Immature natural killer cell (primary cell): ENCODE measurements around the gene NSF. TPM values are rescaled to one million over a fixed set of nuclear protein-coding genes. Genes with fewer than 3 reads are reported as not detected.

Experiments used
- DNase-seq, 3 donors: peaks; one replicate each; pipeline ENCODE4 v3.0.0; 2022; ENCODE audit warnings: mixed read lengths in 1 of 3
- H3K27ac Mint-ChIP-seq, 6 donors: one replicate each; pipeline ENCODE4 v1.8.0; 2020; ENCODE audit warnings: mixed read lengths in 6 of 6, mild to moderate bottlenecking in 5 of 6, inconsistent platforms in 4 of 6, moderate library complexity in 3 of 6
- H3K27me3 Mint-ChIP-seq, 3 donors: one replicate each; pipeline ENCODE4 v1.8.0; 2020 to 2021; ENCODE audit warnings: low read depth in 3 of 3, mild to moderate bottlenecking in 3 of 3, mixed read lengths in 3 of 3, moderate library complexity in 3 of 3, inconsistent platforms in 1 of 3
- H3K36me3 Mint-ChIP-seq, 3 donors: one replicate each; pipeline ENCODE4 v1.8.0; 2020; ENCODE audit warnings: mixed read lengths in 3 of 3, inconsistent platforms in 2 of 3, mild to moderate bottlenecking in 2 of 3
- H3K4me1 Mint-ChIP-seq, 2 donors: one replicate each; pipeline ENCODE4 v1.8.0; 2020; ENCODE audit warnings: inconsistent platforms in 2 of 2, mild to moderate bottlenecking in 2 of 2, mixed read lengths in 2 of 2, moderate library complexity in 1 of 2
- H3K4me3 Mint-ChIP-seq, 5 donors: one replicate each; pipeline ENCODE4 v1.8.0; 2020; ENCODE audit warnings: mild to moderate bottlenecking in 5 of 5, mixed read lengths in 5 of 5, inconsistent platforms in 3 of 5, moderate library complexity in 3 of 5
- H3K9me3 Mint-ChIP-seq, 6 donors: one replicate each; pipeline ENCODE4 v1.8.0; 2020; ENCODE audit warnings: mild to moderate bottlenecking in 6 of 6, mixed read lengths in 6 of 6, inconsistent platforms in 4 of 6, moderate library complexity in 3 of 6
- polyA plus RNA-seq, 3 donors: library from polyadenylated mRNA; unstranded; fragments of 300-500 nt; fragmentation: Illumina TruSeq; gene quantifications; one replicate each; pipeline ENCODE4 v1.2.3, GENCODE V29; 2021

The NSF gene
- polyA plus RNA-seq, 3 donors from 2014 or later = 8.3 to 22.0 (median 10.3) TPM

DNA sequence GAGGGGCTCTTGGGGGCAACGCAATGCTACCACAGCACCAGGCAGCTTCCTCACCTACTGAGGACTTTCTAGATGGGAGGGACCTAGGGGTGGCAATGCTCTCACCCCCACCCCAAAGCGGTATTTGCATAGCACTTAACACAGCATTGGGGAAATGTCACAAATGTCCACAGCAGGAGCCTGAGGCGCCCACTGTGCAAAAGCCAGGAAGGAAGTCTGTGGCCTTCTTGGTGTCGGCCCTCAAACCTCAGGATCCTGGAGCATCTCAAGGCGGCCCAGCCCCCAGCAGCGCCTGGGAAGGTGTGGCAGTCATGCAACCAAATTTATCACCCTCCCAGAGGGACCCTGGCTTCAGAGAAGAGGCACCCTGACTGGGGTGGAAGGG, 182.7 kb downstream of the NSF start:
- Mint-ChIP-seq H3K4me1 (peaks cover 26 to 29% of the 10 kb centered on the region in 2 donors), H3K9me3 (no peaks in the 10 kb centered on the region), H3K27ac (no peak overlapping the region), H3K27me3 (peaks cover 2 to 15% (median 12%) of the 10 kb centered on the region in 3 donors), H3K36me3 (no peaks in the 10 kb centered on the region), H3K4me3 (peak overlapping the region; percentile 77 to 84 (median 80))
- DNase-seq = peak; percentile 25 to 32 (median 28)

GRCh38 chr17:46773676-46774075, 183.2 kb downstream of the NSF start:
- DNase-seq = no peak
- H3K27me3 Mint-ChIP-seq = peaks cover 2 to 14% (median 12%) of the 10 kb centered on the region in 3 donors
- no peak overlapping the region for H3K4me3 Mint-ChIP-seq
- H3K9me3 Mint-ChIP-seq = no peaks in the 10 kb centered on the region
- no peak overlapping the region for H3K27ac Mint-ChIP-seq
- peaks cover 26 to 29% of the 10 kb centered on the region in 2 donors for H3K4me1 Mint-ChIP-seq
- H3K36me3 Mint-ChIP-seq = no peaks in the 10 kb centered on the region

DNA sequence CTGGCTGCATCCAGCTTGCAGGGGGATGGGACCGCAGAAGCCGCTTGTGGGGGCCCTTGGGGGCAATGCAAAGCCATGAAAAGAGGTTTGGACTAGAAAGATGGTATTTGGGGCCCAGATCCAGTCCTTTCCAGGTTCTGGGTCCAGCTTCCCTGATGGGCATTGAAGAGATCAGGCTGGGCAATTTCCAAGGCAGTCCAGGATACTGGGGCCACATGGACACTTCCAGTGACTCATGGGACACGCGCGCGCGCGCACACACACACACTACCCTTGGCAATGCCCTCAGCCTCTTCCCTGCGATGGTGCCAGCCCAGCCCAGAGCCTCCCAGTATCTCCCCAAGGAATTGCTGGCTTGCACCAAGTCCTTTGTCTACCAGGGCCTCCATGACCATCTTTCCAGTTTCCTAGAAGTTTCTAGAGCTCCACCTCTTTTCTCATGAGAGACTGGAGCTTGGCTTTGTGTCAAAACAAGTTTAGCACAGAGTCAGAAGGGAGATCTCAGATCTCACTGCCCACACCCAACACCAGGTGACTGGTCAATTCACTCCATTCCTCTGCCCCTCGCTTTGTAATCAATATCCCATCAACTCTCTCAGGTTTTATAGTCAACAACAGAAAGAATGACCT, 183.8 kb downstream of the NSF start:
- Mint-ChIP-seq H3K36me3 (no peaks in the 10 kb centered on the region), H3K27ac (no peak overlapping the region), H3K27me3 (peaks cover 2 to 15% (median 14%) of the 10 kb centered on the region in 3 donors)

DNA sequence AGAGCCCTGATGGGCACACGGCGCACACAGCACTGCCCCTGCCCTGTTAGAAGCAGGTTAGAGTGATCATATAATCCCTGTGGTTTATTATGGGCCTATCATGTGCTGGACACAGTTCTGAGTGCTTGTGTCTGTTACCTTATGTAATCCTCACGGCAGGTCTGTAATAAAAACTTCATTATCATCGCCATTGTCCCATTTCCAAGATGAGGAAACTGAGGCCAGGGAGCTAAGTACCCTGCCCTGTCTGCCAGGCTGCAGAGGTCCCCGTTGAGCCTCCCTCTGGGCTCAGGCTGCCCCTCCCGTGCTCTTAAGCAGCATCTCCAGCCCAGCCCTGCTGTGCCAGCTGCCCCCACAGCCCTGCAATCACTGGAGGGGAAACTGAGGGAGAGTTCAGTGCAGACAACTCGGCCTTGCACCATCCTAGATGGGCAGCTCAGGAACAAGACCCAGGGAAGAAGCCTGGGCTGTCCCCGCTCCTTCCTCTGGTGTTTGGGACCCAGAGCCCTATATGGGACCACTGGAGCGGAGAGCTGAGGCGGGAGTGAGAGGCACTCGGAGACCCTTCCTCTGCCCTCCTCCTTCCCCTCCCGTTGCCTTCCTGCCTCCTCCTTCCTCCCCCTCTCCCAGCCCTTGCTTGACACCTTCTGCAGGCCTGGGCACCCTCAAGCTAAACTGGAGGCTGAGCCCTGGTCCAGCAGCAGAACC, 186.0 kb downstream of the NSF start:
- DNase-seq = no peak
- H3K4me3 Mint-ChIP-seq = no peak overlapping the region
- no peak overlapping the region for H3K27ac Mint-ChIP-seq
- H3K36me3 Mint-ChIP-seq = no peaks in the 10 kb centered on the region
- H3K27me3 Mint-ChIP-seq = peaks cover 1 to 15% (median 12%) of the 10 kb centered on the region in 3 donors
- H3K9me3 Mint-ChIP-seq = no peaks in the 10 kb centered on the region
- peaks cover 19 to 23% of the 10 kb centered on the region in 2 donors for H3K4me1 Mint-ChIP-seq

More for the DNA sequence above, 183.8 kb downstream of the NSF start:
- peaks cover 26 to 29% of the 10 kb centered on the region in 2 donors for H3K4me1 Mint-ChIP-seq
- peak overlapping the region in 2 of 5 donors; percentile 7 to 26 for H3K4me3 Mint-ChIP-seq
- H3K9me3 Mint-ChIP-seq = no peaks in the 10 kb centered on the region
- no peak for DNase-seq

- Mint-ChIP-seq H3K4me3 (no peak overlapping the region), H3K36me3 (no peaks in the 10 kb centered on the region), H3K27ac (no peak overlapping the region), H3K4me1 (peaks cover 7 to 10% of the 10 kb centered on the region in 2 donors), H3K9me3 (no peaks in the 10 kb centered on the region), H3K27me3 (peaks cover 1 to 12% (median 4%) of the 10 kb centered on the region in 3 donors)
- no peak for DNase-seq
These were observed 187.8 kb downstream of the NSF start for GRCh38 chr17:46777943-46778915.

- Mint-ChIP-seq H3K4me1 (no peaks in the 10 kb centered on the region), H3K36me3 (no peaks in the 10 kb centered on the region), H3K27ac (no peak overlapping the region), H3K9me3 (no peaks in the 10 kb centered on the region), H3K27me3 (peaks cover 1 to 10% (median 4%) of the 10 kb centered on the region in 3 donors), H3K4me3 (no peak overlapping the region)
- no peak for DNase-seq
These were observed 189.5 kb downstream of the NSF start for GRCh38 chr17:46780003-46780373.

GRCh38 chr17:46782250-46782953, 191.9 kb downstream of the NSF start:
- peaks cover 1 to 9% (median 2%) of the 10 kb centered on the region in 3 donors for H3K27me3 Mint-ChIP-seq
- H3K4me1 Mint-ChIP-seq = no peaks in the 10 kb centered on the region
- peak in 2 of 3 donors; percentile 15 to 17 for DNase-seq
- no peak overlapping the region for H3K4me3 Mint-ChIP-seq
- H3K36me3 Mint-ChIP-seq = no peaks in the 10 kb centered on the region
- no peak overlapping the region for H3K27ac Mint-ChIP-seq
- no peaks in the 10 kb centered on the region for H3K9me3 Mint-ChIP-seq

DNA sequence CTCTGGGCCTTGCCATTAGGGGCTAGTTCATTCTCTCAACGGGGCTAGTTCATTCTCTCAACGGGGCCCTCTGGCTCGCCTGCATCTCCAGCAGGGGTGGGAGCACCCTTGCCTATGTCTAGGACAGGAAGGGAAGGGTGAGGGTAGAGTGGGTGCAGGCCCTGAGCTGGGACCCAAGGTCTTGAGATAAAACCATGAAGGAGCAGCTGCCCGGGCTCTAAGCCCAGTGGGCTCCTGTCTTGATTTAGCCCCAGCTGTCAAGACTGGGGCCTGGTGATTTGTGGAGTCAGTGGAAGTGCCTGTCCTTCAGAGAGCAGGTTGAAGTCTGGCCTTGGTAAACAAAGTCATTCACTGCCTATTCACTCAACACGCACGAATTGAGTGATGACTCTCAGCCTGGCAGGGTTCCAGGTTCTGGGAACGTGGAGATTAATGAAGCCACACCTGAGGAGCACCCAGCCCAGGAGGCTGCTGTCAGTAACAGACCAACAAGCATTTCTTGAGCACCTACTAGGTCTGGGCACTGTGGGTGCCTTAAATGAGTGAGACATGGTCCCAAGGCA, 192.6 kb downstream of the NSF start:
- Mint-ChIP-seq H3K36me3 (no peaks in the 10 kb centered on the region), H3K27ac (no peak overlapping the region), H3K4me1 (no peaks in the 10 kb centered on the region), H3K27me3 (peaks cover 1 to 5% (median 2%) of the 10 kb centered on the region in 3 donors), H3K9me3 (no peaks in the 10 kb centered on the region), H3K4me3 (no peak overlapping the region)
- DNase-seq = no peak

DNA sequence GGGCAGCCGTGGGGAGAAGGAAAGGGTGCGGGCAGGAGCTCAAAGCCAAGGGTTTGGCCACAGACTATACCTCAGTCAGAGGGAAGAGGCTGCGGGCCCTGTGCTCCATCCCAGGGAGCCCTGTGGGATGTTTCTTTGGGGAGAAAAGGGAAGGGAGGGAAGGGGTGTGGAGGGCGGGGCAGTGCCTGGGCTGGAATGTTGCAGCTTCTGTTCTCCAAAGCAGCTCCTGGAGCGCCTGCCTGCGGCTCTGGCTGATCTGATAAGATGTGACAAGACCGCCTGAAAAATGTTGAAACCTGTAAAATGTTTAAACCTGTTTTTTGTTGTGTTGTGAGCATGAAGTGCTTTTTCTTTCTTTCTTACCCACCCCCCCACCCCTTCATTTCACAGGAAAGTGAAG, 195.2 kb downstream of the NSF start:
- no peak overlapping the region for H3K27ac Mint-ChIP-seq
- H3K4me3 Mint-ChIP-seq = no peak overlapping the region
- no peaks in the 10 kb centered on the region for H3K9me3 Mint-ChIP-seq
- DNase-seq = no peak
- no peaks in the 10 kb centered on the region for H3K36me3 Mint-ChIP-seq
- H3K4me1 Mint-ChIP-seq = no peaks in the 10 kb centered on the region
- peaks cover 0 to 7% (median 1%) of the 10 kb centered on the region in 3 donors for H3K27me3 Mint-ChIP-seq

- no peaks in the 10 kb centered on the region for H3K36me3 Mint-ChIP-seq
- H3K27ac Mint-ChIP-seq = no peak overlapping the region
- no peaks in the 10 kb centered on the region for H3K4me1 Mint-ChIP-seq
- DNase-seq = no peak
- H3K4me3 Mint-ChIP-seq = no peak overlapping the region
- H3K27me3 Mint-ChIP-seq = peaks cover 0 to 12% (median 0%) of the 10 kb centered on the region in 3 donors
- peaks cover 0 to 1% (median 0%) of the 10 kb centered on the region in 6 donors for H3K9me3 Mint-ChIP-seq
These were observed 197.0 kb downstream of the NSF start for GRCh38 chr17:46787478-46787877.

DNA sequence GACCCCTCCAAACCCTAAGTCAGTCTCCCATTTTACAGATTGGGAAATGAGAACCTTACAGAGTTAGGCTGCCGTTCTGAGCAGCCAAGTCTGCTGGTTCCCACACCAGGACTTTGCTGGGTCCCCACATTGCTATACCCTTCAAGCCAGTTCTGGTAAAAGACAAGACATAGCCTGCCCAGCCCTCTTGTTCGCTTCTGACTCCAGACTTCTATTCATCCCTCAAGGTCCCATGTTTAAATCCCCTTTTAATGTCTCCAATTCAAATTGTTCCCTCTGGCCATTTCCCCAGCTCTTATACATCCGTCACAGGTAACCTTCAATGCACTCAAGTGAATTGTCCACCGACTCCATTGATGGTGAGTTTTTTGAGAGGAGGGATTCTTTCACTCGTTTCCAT, 197.8 kb downstream of the NSF start:
- peak overlapping the region in 1 of 6 donors; percentile 12 for H3K27ac Mint-ChIP-seq

GRCh38 chr17:46788796-46789195, 198.3 kb downstream of the NSF start:
- Mint-ChIP-seq H3K4me1 (no peaks in the 10 kb centered on the region), H3K27me3 (peaks cover 0 to 11% (median 0%) of the 10 kb centered on the region in 3 donors), H3K27ac (no peak overlapping the region), H3K36me3 (no peaks in the 10 kb centered on the region), H3K4me3 (no peak overlapping the region), H3K9me3 (peaks cover 0 to 1% (median 0%) of the 10 kb centered on the region in 6 donors)
- no peak for DNase-seq

More for the DNA sequence above, 197.8 kb downstream of the NSF start:
- Mint-ChIP-seq H3K4me1 (no peaks in the 10 kb centered on the region), H3K36me3 (no peaks in the 10 kb centered on the region), H3K27me3 (peaks cover 0 to 12% (median 0%) of the 10 kb centered on the region in 3 donors), H3K9me3 (peaks cover 0 to 1% (median 0%) of the 10 kb centered on the region in 6 donors), H3K4me3 (no peak overlapping the region)
- no peak for DNase-seq

GRCh38 chr17:46789610-46790009, 199.1 kb downstream of the NSF start:
- Mint-ChIP-seq H3K4me1 (no peaks in the 10 kb centered on the region), H3K4me3 (no peak overlapping the region)

More at GRCh38 chr17:46789610-46790009, 199.1 kb downstream of the NSF start:
- no peak overlapping the region for H3K27ac Mint-ChIP-seq
- H3K9me3 Mint-ChIP-seq = peaks cover 0 to 1% (median 0%) of the 10 kb centered on the region in 6 donors
- no peak for DNase-seq
- peaks cover 0 to 20% (median 0%) of the 10 kb centered on the region in 3 donors for H3K27me3 Mint-ChIP-seq
- H3K36me3 Mint-ChIP-seq = no peaks in the 10 kb centered on the region
